SK-N-MC (cell line): Measurements from ENCODE around the gene ARPC1A.

Experiments
- EZH2 ChIP-seq: fragments of 200-600 bp; sonication (generic); IDR thresholded peaks from one replicate; pipeline ENCODE4 v1.6.1; 2017; ENCODE audit warnings: antibody characterized with exemption
- POLR2AphosphoS5 ChIP-seq: IDR thresholded peaks from 2 replicates; pipeline ENCODE4 v1.6.1; 2012; ENCODE audit warnings: mild to moderate bottlenecking, low read depth, low read length, borderline replicate concordance

DNA sequence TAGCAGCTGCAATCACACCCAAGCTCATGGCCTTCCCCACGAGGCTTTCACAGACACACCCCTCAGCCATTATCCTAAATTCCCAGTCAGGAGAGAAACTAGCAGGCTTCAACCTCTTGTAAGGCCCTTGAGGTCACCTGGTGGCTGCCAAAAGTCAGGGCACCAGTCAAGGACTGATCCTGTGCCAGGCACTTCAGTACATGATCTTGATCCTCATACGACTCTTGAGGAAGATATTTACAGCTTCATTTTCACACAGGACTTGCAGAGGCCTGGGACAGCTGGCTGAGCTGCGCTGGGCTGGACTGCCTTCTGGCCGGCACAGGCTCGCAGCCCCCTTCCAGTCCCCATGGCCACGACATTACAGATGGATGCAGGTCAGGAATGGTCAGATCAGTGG is 73.9 kb downstream of the ARPC1A start:
- TF ChIP-seq POLR2AphosphoS5 (no peak), EZH2 (no peak)
